Retinal pigment epithelial cell (primary cell): Measurements from ENCODE around the gene UBXN7.
"Not testable (repeated sequence)": the region's sequence is repeated elsewhere in the genome, so short reads cannot be mapped to it uniquely, and the experiment has no call there.

ENCODE experiments used
- DNase-seq: peaks from one replicate; pipeline ENCODE4 v3.0.0-alpha.2; 2010; ENCODE audit warnings: low read depth
- H3K4me3 ChIP-seq: 2 replicates; pipeline ENCODE4 v1.5.1; 2011; ENCODE audit warnings: mild to moderate bottlenecking, low read length, control low read depth, moderate library complexity
- CTCF ChIP-seq: conservative IDR thresholded peaks from 2 replicates; pipeline ENCODE4 v1.5.1; 2011; ENCODE audit warnings: low read depth, low read length, control low read depth, inconsistent platforms

UBXN7 gene

DNA sequence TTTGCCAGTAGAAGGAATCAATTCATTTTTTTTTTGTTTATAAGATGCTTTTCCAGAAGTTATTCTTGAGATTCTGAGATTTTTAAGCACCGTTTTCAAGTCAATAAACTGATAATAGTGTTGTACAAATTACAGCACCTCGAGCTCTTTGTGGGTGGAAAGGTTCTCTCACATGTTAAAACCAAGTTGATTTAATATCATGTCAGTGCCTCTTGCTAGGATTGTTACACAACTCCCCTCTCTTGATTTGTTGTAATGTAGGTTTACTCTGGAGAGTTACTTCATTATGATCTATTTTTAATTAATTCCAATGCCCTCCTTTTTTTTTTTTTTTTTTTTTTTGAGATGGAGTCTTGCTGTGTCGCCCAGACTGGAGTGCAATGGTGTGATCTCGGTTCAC lies 25.8 kb upstream of the UBXN7 start:
- no peak for DNase-seq
- H3K4me3 ChIP-seq, result no peak overlapping the region
- TF ChIP-seq CTCF, result no peak

- not testable (repeated sequence) for DNase-seq, H3K4me3 ChIP-seq
These were observed 25.2 kb upstream of the UBXN7 start for GRCh38 chr3:196457470-196457869.

DNA sequence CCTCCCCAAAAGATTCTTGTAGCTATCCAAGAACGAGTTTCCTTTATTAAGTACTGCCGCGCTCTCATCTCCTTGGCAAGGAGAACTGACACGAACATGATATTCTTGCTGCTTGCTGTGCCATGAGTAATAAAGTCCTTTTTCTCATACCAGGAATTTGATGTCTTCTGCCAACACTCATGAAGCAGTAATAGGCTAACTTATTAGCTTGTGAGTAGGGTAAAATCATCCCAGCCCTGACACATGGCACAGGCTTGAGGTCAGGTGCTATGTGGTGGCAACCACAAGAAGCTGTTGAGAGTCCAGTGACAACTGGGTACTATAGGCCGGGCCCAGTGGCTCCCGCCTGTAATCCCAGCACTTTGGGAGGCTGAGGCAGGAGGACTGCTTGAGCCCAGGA lies 22.7 kb upstream of the UBXN7 start:
- DNase-seq, result no peak
- no peak overlapping the region for H3K4me3 ChIP-seq
- no peak for TF ChIP-seq CTCF

DNA sequence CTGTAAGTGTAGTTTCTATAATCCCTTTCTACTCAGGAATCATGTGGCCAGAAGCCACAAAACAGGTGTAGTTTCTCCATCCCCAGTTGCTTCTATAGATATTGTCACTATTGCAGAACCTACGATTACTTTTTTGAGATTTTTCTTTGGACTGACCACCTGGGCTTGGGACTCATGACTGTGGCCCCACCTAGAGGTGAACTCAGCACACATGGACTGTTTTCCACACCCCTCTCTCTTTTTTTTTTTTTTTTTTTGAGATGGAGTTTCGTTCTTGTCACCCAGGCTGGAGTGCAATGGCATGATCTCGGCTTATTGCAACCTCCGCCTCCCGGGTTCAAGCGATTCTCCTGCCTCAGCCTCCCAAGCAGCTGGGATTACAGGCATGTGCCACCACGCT lies 13.2 kb upstream of the UBXN7 start:
- peak; percentile 34 for TF ChIP-seq CTCF
- DNase-seq, H3K4me3 ChIP-seq: not testable (repeated sequence)

DNA sequence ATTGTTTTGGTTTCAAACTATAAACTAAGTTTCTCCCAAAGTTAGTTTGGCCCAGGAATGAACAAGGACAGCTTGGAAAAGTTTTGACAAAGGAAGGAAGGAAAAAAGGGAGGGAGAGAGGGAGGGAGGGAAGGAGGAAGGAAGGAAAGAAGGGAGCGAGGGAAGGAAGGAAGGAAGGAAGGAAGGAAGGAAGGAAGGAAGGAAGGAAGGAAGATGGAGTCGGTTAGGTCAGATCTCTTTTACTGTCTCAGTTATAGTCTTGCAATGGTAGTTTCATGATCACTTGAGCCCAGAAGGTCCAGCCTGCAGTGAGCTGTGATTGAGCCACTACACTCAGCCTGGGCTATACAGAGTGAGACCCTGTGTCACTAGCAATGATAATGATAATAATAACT lies 12.3 kb upstream of the UBXN7 start:
- H3K4me3 ChIP-seq, result no peak overlapping the region
- TF ChIP-seq CTCF, result no peak
- no peak for DNase-seq

DNA sequence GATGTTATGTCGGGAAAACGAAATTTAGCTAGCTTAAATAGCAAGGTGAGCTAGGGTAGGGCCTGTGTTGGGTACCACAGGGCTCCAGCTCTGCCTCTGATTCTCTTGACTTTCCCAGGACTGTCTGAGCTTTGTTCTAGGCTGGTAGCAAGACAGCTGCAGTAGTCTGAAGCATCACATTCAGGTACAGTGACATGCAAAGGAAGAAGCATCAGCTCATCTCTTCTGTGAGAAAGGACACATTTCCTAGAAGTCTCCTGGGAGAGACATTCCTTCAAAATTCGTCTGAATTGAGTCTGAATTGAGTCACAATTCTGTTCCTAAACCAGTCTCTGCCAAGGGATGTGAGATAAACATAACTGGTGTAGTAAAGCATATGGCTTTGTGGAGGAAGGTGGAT lies 8.5 kb upstream of the UBXN7 start:
- H3K4me3 ChIP-seq, result no peak overlapping the region
- TF ChIP-seq CTCF, result no peak
- DNase-seq, result no peak

- no peak overlapping the region for H3K4me3 ChIP-seq
- DNase-seq, result no peak
- no peak for TF ChIP-seq CTCF
These were observed 7.9 kb upstream of the UBXN7 start for GRCh38 chr3:196440041-196440537.
